Esophagus squamous epithelium (tissue), 4 donors: ENCODE measurements around the gene NANOS3.

Source experiments
- POLR2A ChIP-seq, 4 donors: fragments of 450-650 bp; IDR thresholded peaks; one replicate each; pipeline ENCODE4 v1.6.1; 2017; ENCODE audit warnings: antibody characterized with exemption in 4 of 4, mild to moderate bottlenecking in 4 of 4, moderate library complexity in 3 of 4
- TF ChIP-seq, protein P1 (sequence below), 6 experiments: fragments of 450-650 bp in 4 of 6; fragments of 200-600 bp in 2 of 6; sonication (generic) in 2 of 6; IDR thresholded peaks; one replicate each; pipeline ENCODE4 v1.5.1; 2016 to 2019; ENCODE audit warnings: antibody characterized with exemption in 6 of 6, mild to moderate bottlenecking in 4 of 6, moderate library complexity in 4 of 6

- TF ChIP-seq, protein P1, sequence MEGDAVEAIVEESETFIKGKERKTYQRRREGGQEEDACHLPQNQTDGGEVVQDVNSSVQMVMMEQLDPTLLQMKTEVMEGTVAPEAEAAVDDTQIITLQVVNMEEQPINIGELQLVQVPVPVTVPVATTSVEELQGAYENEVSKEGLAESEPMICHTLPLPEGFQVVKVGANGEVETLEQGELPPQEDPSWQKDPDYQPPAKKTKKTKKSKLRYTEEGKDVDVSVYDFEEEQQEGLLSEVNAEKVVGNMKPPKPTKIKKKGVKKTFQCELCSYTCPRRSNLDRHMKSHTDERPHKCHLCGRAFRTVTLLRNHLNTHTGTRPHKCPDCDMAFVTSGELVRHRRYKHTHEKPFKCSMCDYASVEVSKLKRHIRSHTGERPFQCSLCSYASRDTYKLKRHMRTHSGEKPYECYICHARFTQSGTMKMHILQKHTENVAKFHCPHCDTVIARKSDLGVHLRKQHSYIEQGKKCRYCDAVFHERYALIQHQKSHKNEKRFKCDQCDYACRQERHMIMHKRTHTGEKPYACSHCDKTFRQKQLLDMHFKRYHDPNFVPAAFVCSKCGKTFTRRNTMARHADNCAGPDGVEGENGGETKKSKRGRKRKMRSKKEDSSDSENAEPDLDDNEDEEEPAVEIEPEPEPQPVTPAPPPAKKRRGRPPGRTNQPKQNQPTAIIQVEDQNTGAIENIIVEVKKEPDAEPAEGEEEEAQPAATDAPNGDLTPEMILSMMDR (IDR thresholded peaks at IDR 0.05): no peak
- TF ChIP-seq POLR2A (IDR thresholded peaks at IDR 0.05): no peak
Measured at GRCh38 chr19:13926010-13926409, 49.1 kb downstream of the NANOS3 start.
